NCI-H1105 treated with DMSO at 0.1 percent for 48 hours (cell line): ENCODE measurements around the gene FAM222B.

Source experiments
- DNase-seq: peaks from one replicate; lab custom pipeline; 2025; lab: John Stamatoyannopoulos, UW

FAM222B gene

GRCh38 chr17:28712032-28712704 lies 130.4 kb downstream of the FAM222B start:
- no peak for DNase-seq

DNA sequence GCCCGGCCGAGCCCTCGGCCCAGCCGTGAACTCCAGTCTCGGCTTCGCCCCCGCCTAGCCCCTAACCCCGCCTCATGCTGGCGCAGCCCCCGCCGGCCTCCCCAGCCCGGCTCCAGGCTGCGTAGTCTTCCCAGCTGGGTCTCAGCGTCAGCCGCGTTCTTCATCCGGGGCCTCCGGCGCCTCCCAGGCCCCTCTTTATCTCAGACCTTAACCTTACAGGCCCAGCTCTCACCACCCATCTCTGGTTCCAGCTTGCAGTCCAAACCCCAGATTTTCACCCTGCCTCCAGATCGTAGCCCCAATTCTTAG lies 130.9 kb downstream of the FAM222B start, which contains the start of gene PROCA1:
TSS of gene PROCA1 (minus strand) at position 166 of the 309 bp plus-strand sequence. CDS start 228 bp downstream, outside the sequence.
- DNase-seq: no peak

- DNase-seq: peak; percentile 79
Observed at GRCh38 chr17:28710861-28711722, 131.5 kb downstream of the FAM222B start.

GRCh38 chr17:28707339-28707720 lies 135.3 kb downstream of the FAM222B start:
- no peak for DNase-seq

- no peak for DNase-seq
Observed at GRCh38 chr17:28706471-28707338, 135.9 kb downstream of the FAM222B start.
